HUDEP-2 (cell line): ENCODE results near the gene CAV3.
"Not testable (repeated sequence)": the region's sequence is repeated elsewhere in the genome, so short reads cannot be mapped to it uniquely, and the experiment has no call there.

Experiments
- DNase-seq, 76 experiments: peaks; one replicate each; lab custom pipeline; 2025; ENCODE audit not compliant: unreplicated experiment in 76 of 76; lab: John Stamatoyannopoulos, UW

The CAV3 gene

GRCh38 chr3:8733332-8734094 is at the start of gene CAV3:
Gene CAV3, plus strand, starts transcription at chr3:8733802. Its CDS starts 75 bp downstream, at chr3:8733877.
- no peak for DNase-seq

DNA sequence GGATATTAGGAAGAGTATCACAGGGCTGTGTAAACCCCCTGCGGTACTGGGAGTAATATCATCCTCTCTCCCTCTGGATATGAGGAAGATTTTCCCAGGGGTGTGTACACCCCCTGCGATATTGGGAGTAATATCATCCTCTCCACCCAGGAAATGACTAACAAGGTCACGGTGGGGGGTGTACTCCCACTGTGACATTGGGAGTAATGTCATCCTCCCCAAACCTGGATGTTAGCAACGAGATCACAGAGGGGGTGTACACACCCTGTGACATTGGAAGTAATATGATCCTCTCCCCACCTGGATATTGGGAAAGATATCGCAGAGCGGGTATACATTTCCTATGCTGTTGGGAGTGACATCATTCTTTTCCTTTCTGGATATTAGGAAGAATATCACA is 48.6 kb upstream of the CAV3 start:
- not testable (repeated sequence) for DNase-seq

DNA sequence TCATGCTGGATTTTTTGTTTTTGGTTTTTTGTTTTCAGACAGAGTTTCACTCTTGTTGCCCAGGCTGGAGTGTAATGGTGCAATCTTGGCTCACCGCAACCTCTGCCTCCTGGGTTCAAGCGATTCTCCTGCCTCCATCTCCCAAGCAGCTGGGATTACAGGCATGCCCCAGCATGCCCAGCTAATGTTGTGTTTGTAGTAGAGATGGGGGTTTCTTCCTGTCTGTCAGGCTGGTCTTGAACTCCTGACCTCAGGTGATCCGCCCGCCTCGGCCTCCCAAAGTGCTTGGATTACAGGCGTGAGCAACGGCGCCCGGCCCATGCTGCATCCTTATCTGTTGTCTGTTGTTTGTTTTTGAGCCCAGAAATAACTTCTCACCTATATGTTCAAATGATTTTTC is 42.3 kb upstream of the CAV3 start:
- not testable (repeated sequence) for DNase-seq

- peak in 1 of 76 experiments; percentile 4 for DNase-seq
These were observed 31.0 kb upstream of the CAV3 start for GRCh38 chr3:8702560-8702959.

DNA sequence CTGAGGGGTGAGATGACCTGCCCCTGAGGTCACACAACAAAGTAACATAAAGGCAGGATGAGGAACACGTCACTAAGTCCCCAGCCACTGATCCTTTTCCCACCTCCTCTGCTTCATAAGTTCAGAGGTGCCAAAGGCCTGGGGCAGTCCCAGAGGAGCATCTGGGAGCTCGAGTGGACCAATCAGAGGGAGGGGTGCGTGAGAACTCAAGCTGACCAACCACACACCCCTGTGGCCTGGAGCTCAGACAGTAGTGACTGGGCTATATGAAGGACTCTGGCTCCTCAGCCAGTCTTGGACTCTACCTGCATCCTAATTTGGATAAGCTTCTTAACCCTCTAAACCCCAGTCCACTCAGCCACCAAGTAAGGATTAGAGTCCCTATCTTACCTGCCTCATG is 28.0 kb upstream of the CAV3 start:
- DNase-seq = no peak

DNA sequence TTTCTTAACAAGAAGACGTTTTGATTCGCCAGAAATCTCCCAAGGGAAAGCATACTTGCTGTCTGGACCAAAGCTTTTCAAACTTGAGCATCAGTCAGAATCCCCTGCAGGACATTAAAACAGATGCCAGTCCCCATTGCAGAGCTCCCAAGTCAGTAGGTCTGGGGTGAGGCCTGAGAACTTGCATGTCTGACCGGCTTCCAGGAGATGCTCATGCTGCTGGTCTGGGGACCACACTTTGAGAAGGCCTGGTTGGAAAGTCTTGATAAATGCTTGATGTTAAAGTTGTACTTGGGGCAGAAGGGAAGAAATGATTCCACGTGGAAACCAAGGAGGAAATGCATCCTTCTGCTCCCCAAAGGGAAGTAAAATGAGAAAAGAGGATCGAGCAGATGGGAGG is 24.3 kb upstream of the CAV3 start:
- DNase-seq = no peak

DNA sequence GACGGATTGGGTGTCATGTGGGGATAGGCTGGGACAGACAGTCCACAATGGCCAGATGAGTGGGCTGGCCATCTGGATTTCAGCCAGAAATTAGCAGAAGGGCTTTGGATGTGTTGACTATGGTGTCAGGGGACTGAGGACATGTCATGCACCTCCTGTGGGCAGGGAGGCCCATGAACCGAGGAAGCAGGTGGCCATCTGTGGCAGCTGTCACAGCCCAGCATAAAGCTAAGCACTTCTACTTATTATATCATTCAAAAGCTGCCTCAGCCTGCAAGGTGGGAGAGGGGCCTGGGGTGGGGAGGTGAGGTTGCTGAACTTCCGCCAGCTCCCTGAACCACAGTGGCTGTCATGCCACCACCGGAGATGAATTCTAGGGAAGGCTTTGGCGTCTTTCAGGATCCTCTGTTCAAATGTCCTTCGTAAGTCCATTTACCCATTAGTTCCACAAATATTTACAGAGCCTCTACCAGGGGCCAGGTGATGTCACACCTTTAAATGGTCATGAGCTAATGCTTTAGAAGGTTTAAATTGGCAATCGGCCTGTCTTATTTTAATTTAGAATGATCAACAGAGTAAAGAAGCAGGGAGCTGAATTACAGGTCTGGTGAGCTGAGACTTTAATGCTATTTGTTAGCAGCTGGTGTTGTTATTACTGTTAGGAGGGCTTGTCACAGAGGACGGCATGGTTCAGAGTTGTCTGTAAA is 23.6 kb upstream of the CAV3 start:
- no peak for DNase-seq

DNA sequence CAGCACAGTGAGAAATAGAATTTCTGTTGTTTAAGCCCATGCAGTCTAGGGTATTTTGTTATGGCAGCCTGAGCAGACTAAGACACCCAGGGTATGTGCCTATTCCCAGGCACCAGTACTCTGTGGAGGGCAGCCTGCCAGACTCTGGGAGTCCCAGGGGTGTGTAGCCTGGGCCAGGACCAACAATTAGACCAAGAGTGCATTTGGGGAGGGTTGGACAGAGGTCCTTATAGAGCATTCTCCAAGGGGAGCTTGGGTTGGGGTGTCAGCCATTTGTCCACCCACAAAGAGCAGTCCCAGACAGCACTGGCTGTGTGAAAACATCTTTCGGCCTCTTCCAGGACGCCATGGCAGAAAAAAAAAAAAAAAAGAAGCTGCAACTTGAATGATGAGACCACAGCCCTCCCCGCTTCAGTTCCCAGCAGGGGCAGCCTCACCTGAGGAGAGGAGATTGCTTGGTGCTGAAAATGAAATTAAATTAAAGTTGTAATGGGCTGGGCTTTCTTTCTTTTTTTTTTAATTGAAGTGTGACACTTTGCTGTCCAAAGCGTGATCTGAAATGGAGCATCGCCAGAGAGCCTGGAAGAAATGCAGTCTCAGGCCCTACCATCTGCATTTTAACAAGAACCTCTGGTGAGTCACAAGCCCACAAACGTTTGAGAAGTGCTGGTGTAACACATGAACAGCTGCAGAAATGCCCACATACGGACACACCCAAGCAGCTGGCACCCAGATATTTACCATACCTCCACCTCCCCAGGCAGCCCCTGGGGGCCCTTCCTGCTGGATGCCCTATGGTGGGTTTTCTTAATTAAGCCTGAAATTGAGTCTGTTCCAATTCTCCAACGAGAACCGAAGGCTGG is 21.3 kb upstream of the CAV3 start:
- DNase-seq = peak in 10 of 76 experiments; percentile 3 to 34 (median 19)

- DNase-seq = no peak
These were observed 20.7 kb upstream of the CAV3 start for GRCh38 chr3:8712908-8713255.

- peak in 8 of 76 experiments; percentile 1 to 27 (median 10) for DNase-seq
These were observed 19.5 kb upstream of the CAV3 start for GRCh38 chr3:8713901-8714759.

GRCh38 chr3:8715757-8716156 is 17.8 kb upstream of the CAV3 start:
- DNase-seq = not testable (repeated sequence)

- DNase-seq = no peak
These were observed 10.8 kb upstream of the CAV3 start for GRCh38 chr3:8722808-8723207.

- no peak for DNase-seq
These were observed 10.0 kb upstream of the CAV3 start for GRCh38 chr3:8723612-8724011.

- no peak for DNase-seq
These were observed 9.4 kb upstream of the CAV3 start for GRCh38 chr3:8724108-8724752.

DNA sequence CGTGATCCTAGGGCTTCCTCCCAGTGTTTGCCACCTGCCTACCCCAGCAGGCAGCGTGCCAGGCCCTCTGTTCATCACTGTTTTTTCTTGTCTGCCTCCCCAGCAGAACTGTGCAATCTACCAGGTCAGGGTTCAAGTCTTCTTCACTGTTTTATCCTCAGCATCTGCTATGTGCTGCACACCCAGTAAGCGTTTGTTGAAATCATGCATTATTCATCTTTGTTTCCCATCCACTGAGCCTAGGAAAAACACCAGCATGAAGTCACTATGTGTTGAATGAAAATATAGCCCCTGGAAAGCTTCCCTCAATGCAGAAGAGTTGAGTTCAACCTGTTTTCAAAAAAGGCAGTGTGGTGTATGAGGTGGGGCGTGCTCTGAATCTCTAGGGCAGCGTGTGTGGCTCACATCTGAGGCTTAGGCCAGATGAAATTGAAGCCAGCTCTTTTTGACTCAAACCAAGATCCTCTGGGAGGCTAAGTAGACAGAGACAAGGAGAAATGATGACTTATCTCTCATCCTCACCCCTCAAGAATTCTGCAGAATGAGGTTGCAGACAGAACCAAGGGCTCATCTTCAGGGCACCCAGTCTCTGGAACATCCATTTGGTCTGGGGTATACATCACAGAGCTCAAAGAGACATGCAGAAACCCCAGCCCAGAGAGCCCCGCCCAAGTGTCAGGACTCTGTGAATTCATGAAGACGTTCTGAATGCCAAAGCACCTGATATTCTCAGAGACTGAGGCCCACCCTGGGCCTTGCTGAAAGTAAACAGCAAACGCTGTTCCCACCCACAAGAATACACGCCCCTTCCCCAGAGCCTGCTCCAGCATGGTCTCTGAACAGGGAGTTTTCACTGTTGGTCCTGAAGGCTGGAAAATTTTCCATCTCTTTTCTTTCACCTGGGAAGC is 5.7 kb upstream of the CAV3 start:
- DNase-seq = no peak

DNA sequence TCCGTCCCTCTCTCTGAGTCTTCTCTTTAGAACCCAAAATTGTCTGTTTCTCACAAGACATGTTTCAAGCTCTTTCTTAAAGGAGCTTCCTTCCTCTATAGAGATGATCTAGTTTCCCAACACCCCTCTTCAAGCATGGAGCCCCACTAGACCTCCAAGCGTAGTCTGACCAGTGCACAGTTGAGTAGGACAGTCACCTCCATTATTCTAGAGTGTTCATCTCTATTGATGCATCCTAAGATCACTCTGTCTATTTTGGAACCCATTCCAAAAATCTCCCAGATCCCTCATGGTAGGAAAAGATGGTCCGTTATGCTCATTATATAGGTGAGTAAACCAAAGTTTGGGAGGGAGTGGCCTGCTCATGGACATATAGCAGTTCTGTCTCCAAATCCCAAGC is 4.1 kb upstream of the CAV3 start:
- no peak for DNase-seq

- no peak for DNase-seq
These were observed 2.9 kb upstream of the CAV3 start for GRCh38 chr3:8730656-8731055.

GRCh38 chr3:8732413-8732812 is 1.2 kb upstream of the CAV3 start:
- DNase-seq = no peak
